Measurements from ENCODE around the gene IQGAP2. TPM values are rescaled to one million over a fixed set of nuclear protein-coding genes. Genes with fewer than 3 reads are reported as not detected.
"Not testable (repeated sequence)": the region's sequence is repeated elsewhere in the genome, so short reads cannot be mapped to it uniquely, and the experiment has no call there.

The IQGAP2 gene
- polyA plus RNA-seq, 2 donors, result 1.4 to 2.0 TPM

DNA sequence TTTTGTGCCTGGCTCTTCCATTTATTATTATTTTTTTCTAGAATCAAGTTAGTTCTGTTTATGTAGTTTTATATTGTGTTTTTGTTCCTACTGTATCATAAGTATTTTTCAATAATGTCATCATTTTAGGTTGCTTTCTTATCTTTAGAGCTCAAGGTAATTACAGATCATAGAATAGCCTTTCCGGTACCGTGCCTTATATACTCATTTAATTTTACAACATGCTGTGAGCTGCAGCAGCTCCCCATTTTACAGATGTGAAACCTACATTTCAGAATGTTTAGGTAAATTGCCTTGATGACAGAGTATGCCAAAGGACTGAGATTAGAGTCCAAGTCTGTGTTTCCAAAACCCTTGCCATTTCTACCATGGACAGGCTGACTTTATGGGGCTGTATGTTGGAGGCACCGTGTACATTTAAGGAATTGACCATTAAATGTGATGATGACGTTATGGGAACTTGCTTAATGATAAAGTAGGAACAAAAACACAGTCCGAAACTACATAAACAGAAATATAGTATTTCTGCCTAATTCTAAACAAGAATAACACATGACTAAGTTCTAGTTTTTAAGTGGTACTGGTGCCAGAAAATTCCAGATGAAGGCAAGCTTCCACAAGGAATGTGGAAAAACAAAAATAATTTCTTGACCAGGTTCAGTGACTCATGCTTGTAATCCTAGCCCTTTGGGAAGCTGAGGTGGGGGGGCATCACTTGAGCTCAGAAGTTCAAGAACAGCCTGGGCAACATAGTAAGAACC lies 97.7 kb downstream of the IQGAP2 start:
- WGBS, 2 donors, result 74 to 76% methylated on average over 5 of the region's 5 CpGs
- no peaks in the 10 kb centered on the region for H3K4me1 ChIP-seq (ENCODE audit: control insufficient read depth in 2 of 2, insufficient read depth in 2 of 2, low read length in 1 of 2)
- no peaks in the 10 kb centered on the region for H3K9me3 ChIP-seq (ENCODE audit: control insufficient read depth in 2 of 2, insufficient read depth in 1 of 2, low read depth in 1 of 2, low read length in 1 of 2)
- no peak overlapping the region for H3K4me3 ChIP-seq (ENCODE audit: low read depth in 1 of 2, low read length in 2 of 2)
- no peaks in the 10 kb centered on the region for H3K36me3 ChIP-seq (ENCODE audit: control insufficient read depth in 2 of 2, insufficient read depth in 2 of 2, low read length in 1 of 2)
- no peak overlapping the region for H3K27ac ChIP-seq (ENCODE audit: low read depth in 2 of 2, low read length in 1 of 2)
- H3K27me3 ChIP-seq (ENCODE audit: control insufficient read depth in 1 of 2, insufficient read depth in 2 of 2, low read length in 2 of 2), result no peaks in the 10 kb centered on the region

DNA sequence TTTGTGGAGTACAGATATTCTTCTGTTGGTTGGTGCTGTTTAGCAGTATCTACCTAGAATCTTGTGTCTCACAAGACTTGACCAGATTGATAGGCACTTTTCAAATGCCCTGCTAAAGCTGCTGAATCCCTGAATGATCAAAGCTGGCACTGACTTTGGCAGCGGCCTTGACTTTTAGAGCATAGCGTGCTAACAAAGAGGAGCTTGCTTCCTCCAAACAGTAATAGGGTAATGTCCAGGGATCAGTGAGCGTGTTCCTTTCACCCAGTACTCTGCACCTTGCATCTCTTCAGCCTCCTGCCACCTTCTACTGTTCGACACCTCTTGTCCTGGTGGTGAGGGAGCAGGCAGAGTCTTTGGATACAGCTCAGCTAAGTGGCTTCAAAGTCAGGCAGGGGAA lies 100.8 kb downstream of the IQGAP2 start:
- no peaks in the 10 kb centered on the region for H3K4me1 ChIP-seq (ENCODE audit: control insufficient read depth in 2 of 2, insufficient read depth in 2 of 2, low read length in 1 of 2)
- H3K9me3 ChIP-seq (ENCODE audit: control insufficient read depth in 2 of 2, insufficient read depth in 1 of 2, low read depth in 1 of 2, low read length in 1 of 2), result no peaks in the 10 kb centered on the region
- H3K27me3 ChIP-seq (ENCODE audit: control insufficient read depth in 1 of 2, insufficient read depth in 2 of 2, low read length in 2 of 2), result no peaks in the 10 kb centered on the region
- WGBS, 2 donors, result 84 to 96% methylated on average over 4 of the region's 4 CpGs
- H3K27ac ChIP-seq (ENCODE audit: low read depth in 2 of 2, low read length in 1 of 2), result no peak overlapping the region
- H3K36me3 ChIP-seq (ENCODE audit: control insufficient read depth in 2 of 2, insufficient read depth in 2 of 2, low read length in 1 of 2), result no peaks in the 10 kb centered on the region
- H3K4me3 ChIP-seq (ENCODE audit: low read depth in 1 of 2, low read length in 2 of 2), result no peak overlapping the region

DNA sequence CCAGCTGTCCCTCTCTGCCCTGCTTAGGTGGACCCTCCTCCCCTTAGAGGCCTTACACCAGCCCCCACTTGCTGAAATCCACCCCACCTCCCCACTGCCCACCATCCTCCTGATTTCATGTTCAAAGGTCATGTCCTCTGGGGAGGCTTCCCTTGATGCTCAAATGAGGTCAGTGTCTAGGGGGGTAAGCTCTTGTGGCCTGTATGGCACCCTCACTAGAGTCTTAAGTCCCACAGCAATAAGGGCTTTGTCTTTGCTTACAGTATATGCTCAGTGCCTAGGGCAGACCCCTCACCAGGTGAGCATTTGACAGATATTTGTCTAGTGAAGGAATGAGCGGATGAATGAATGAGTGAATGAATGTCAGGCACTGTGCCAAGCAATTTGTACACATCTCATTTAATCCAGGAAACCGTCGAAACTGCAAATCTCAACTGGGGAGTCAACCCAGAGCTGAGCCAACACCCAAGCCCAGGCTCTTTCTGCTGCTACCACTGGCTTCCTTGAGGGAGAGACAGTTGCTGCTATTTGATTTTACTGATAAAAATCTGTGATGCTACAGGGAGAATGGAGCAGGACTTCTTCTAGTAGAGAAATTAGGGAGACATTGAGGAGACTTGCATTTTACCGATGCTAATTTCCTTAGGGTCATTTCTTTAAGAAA lies 101.9 kb downstream of the IQGAP2 start:
- H3K4me3 ChIP-seq (ENCODE audit: low read depth in 1 of 2, low read length in 2 of 2), result no peak overlapping the region
- no peaks in the 10 kb centered on the region for H3K27me3 ChIP-seq (ENCODE audit: control insufficient read depth in 1 of 2, insufficient read depth in 2 of 2, low read length in 2 of 2)
- no peaks in the 10 kb centered on the region for H3K36me3 ChIP-seq (ENCODE audit: control insufficient read depth in 2 of 2, insufficient read depth in 2 of 2, low read length in 1 of 2)
- H3K4me1 ChIP-seq (ENCODE audit: control insufficient read depth in 2 of 2, insufficient read depth in 2 of 2, low read length in 1 of 2), result no peaks in the 10 kb centered on the region
- 73 to 77% methylated on average over 4 of the region's 4 CpGs for WGBS, 2 donors
- no peak overlapping the region for H3K27ac ChIP-seq (ENCODE audit: low read depth in 2 of 2, low read length in 1 of 2)
- H3K9me3 ChIP-seq (ENCODE audit: control insufficient read depth in 2 of 2, insufficient read depth in 1 of 2, low read depth in 1 of 2, low read length in 1 of 2), result no peaks in the 10 kb centered on the region

DNA sequence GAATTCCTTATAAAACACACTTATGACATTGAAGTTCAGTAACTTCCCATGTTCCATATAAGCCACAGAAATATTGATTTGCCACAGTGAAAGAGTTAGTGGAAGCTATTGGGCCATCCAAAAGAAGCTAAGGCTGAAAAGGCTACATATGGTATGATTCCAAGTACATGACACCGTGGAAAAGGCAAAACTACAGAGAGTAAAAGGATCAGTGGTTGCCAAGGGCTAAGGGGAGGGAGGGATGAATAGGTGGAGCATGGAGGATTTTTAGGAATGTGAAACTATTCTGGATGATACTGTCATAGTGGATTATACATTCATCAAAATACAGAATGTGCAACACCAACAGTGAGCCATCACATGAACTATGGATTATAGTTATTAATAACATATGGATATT lies 110.4 kb downstream of the IQGAP2 start:
- no peaks in the 10 kb centered on the region for H3K36me3 ChIP-seq (ENCODE audit: control insufficient read depth in 2 of 2, insufficient read depth in 2 of 2, low read length in 1 of 2)
- WGBS, 2 donors, result 29 to 53% methylated on average over 1 of the region's 1 CpG

DNA sequence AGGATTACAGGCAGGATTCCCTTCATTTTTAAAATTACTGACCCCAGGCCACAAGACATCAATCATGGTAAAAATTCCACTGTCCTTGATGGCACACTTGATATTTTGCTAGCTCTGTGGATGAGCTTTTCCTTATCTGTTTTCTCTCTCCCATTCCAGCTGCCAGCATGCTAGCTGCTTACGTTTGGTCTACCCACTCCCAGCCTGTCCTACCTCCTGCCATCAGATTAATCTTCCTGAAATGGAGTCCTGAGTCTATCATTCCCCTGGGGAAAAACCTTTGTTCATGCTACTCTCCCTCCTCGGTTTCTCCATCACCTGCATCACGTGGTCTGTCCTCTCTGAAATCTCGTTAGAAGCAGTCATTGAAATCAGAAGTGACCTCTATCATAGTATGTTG lies 111.2 kb downstream of the IQGAP2 start:
- 73 to 81% methylated on average over 4 of the region's 4 CpGs for WGBS, 2 donors

More for the DNA sequence above, 110.4 kb downstream of the IQGAP2 start:
- H3K9me3 ChIP-seq (ENCODE audit: control insufficient read depth in 2 of 2, insufficient read depth in 1 of 2, low read depth in 1 of 2, low read length in 1 of 2), result peaks cover 0 to 1% of the 10 kb centered on the region in 2 donors
- H3K4me3 ChIP-seq (ENCODE audit: low read depth in 1 of 2, low read length in 2 of 2), result no peak overlapping the region
- no peaks in the 10 kb centered on the region for H3K4me1 ChIP-seq (ENCODE audit: control insufficient read depth in 2 of 2, insufficient read depth in 2 of 2, low read length in 1 of 2)
- H3K27me3 ChIP-seq (ENCODE audit: control insufficient read depth in 1 of 2, insufficient read depth in 2 of 2, low read length in 2 of 2), result no peaks in the 10 kb centered on the region
- no peak overlapping the region for H3K27ac ChIP-seq (ENCODE audit: low read depth in 2 of 2, low read length in 1 of 2)

DNA sequence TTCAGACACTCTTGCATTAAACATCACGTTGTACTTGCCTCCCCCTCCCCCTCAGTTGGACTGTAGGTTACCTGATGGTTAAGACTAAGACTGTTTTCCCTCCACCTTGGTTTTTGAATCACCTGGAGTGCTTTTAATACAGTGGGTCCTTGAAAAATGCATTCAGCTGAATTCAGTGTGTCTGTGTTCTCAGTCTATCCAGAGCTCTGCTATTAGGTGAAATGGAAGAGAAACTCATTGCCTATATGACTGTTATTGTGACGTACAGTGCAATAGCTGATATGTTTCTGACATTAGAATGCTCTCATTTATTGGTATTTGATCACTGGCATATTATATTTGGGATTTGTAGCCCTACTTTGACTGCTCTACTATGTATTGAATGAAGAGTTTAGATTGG lies 111.6 kb downstream of the IQGAP2 start:
- Histone ChIP-seq H3K4me3 (ENCODE audit: low read depth in 1 of 2, low read length in 2 of 2) (no peak overlapping the region), H3K9me3 (ENCODE audit: control insufficient read depth in 2 of 2, insufficient read depth in 1 of 2, low read depth in 1 of 2, low read length in 1 of 2) (peaks cover 0 to 1% of the 10 kb centered on the region in 2 donors), H3K27ac (ENCODE audit: low read depth in 2 of 2, low read length in 1 of 2) (no peak overlapping the region), H3K4me1 (ENCODE audit: control insufficient read depth in 2 of 2, insufficient read depth in 2 of 2, low read length in 1 of 2) (no peaks in the 10 kb centered on the region), H3K36me3 (ENCODE audit: control insufficient read depth in 2 of 2, insufficient read depth in 2 of 2, low read length in 1 of 2) (no peaks in the 10 kb centered on the region), H3K27me3 (ENCODE audit: control insufficient read depth in 1 of 2, insufficient read depth in 2 of 2, low read length in 2 of 2) (no peaks in the 10 kb centered on the region)
- 71 to 74% methylated on average over 2 of the region's 2 CpGs for WGBS, 2 donors

More for the DNA sequence above, 111.2 kb downstream of the IQGAP2 start:
- H3K9me3 ChIP-seq (ENCODE audit: control insufficient read depth in 2 of 2, insufficient read depth in 1 of 2, low read depth in 1 of 2, low read length in 1 of 2), result peaks cover 0 to 1% of the 10 kb centered on the region in 2 donors
- no peak overlapping the region for H3K27ac ChIP-seq (ENCODE audit: low read depth in 2 of 2, low read length in 1 of 2)
- no peak overlapping the region for H3K4me3 ChIP-seq (ENCODE audit: low read depth in 1 of 2, low read length in 2 of 2)
- no peaks in the 10 kb centered on the region for H3K27me3 ChIP-seq (ENCODE audit: control insufficient read depth in 1 of 2, insufficient read depth in 2 of 2, low read length in 2 of 2)
- no peaks in the 10 kb centered on the region for H3K4me1 ChIP-seq (ENCODE audit: control insufficient read depth in 2 of 2, insufficient read depth in 2 of 2, low read length in 1 of 2)
- no peaks in the 10 kb centered on the region for H3K36me3 ChIP-seq (ENCODE audit: control insufficient read depth in 2 of 2, insufficient read depth in 2 of 2, low read length in 1 of 2)

DNA sequence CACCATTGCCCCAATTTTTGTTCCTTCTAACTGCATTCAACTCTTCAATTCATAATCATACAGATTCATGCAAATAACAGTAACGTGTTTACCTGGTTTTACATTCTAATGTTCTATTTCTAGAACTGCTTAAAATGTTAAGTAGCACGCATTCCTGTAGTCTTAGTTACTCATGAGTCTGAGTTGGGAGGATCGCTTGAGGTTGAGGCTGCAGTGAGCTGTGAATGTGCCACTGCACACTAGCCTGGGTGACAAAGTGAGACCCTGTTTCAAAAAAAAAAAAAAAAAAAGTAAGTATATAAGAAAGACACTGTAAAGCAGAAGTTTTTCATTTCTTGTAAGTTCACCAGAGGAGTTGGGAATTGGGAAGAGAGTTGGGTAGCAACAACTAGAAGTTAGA lies 114.2 kb downstream of the IQGAP2 start:
- no peaks in the 10 kb centered on the region for H3K36me3 ChIP-seq (ENCODE audit: control insufficient read depth in 2 of 2, insufficient read depth in 2 of 2, low read length in 1 of 2)
- no peaks in the 10 kb centered on the region for H3K4me1 ChIP-seq (ENCODE audit: control insufficient read depth in 2 of 2, insufficient read depth in 2 of 2, low read length in 1 of 2)
- peaks cover 0 to 1% of the 10 kb centered on the region in 2 donors for H3K9me3 ChIP-seq (ENCODE audit: control insufficient read depth in 2 of 2, insufficient read depth in 1 of 2, low read depth in 1 of 2, low read length in 1 of 2)
- H3K27ac ChIP-seq (ENCODE audit: low read depth in 2 of 2, low read length in 1 of 2), result no peak overlapping the region
- WGBS, 2 donors, result 95 to 96% methylated on average over 3 of the region's 3 CpGs
- no peaks in the 10 kb centered on the region for H3K27me3 ChIP-seq (ENCODE audit: control insufficient read depth in 1 of 2, insufficient read depth in 2 of 2, low read length in 2 of 2)
- H3K4me3 ChIP-seq (ENCODE audit: low read depth in 1 of 2, low read length in 2 of 2), result no peak overlapping the region

DNA sequence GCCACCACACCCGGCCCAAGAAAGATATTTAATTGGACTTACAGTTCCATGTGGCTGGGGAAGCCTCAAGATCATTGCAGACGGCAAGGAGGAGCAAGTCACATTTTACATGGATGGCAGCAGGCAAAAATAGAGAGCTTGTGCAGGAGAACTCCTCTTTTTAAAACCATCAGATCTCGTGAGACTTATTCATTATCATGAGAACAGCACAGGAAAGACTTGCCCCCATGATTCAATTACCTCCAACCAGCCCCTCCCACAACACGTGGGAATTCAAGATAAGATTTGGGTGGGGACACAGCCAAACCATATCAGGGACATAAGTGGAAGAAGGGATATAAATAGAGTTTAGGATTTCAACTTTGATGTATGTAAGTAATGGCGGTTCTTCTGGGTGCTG lies 115.2 kb downstream of the IQGAP2 start:
- not testable (repeated sequence) for H3K27ac ChIP-seq (ENCODE audit: low read depth in 2 of 2, low read length in 1 of 2); H3K4me1 ChIP-seq (ENCODE audit: control insufficient read depth in 2 of 2, insufficient read depth in 2 of 2, low read length in 1 of 2); H3K27me3 ChIP-seq (ENCODE audit: control insufficient read depth in 1 of 2, insufficient read depth in 2 of 2, low read length in 2 of 2); H3K4me3 ChIP-seq (ENCODE audit: low read depth in 1 of 2, low read length in 2 of 2); H3K9me3 ChIP-seq (ENCODE audit: control insufficient read depth in 2 of 2, insufficient read depth in 1 of 2, low read depth in 1 of 2, low read length in 1 of 2); H3K36me3 ChIP-seq (ENCODE audit: control insufficient read depth in 2 of 2, insufficient read depth in 2 of 2, low read length in 1 of 2)
- 79 to 92% methylated on average over 5 of the region's 5 CpGs for WGBS, 2 donors

DNA sequence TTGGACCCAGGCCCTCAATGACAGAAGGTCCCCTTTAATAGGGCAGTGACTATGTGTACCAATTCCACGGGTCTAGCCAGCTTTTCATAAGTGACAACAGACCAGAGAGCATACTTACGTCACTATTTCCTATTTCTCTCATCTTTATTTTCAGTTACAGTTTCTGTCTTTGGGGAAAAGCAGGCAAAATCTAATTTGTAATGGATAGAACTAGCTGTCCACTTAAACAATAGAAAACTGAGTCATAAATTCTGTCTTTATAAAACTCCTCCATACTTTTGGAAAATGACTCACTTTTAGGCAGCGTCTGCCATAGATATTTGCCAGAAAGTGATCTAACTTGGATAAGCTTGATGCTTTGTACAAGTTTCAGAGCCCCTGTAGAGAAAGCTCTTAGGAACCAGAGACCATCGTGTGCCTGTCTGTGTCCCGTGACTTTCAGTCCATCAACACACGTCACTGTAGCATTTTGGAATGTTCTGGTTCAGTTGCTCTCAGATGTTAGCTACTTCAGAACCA lies 118.2 kb downstream of the IQGAP2 start:
- Histone ChIP-seq H3K4me1 (ENCODE audit: control insufficient read depth in 2 of 2, insufficient read depth in 2 of 2, low read length in 1 of 2) (no peaks in the 10 kb centered on the region), H3K9me3 (ENCODE audit: control insufficient read depth in 2 of 2, insufficient read depth in 1 of 2, low read depth in 1 of 2, low read length in 1 of 2) (peaks cover 0 to 1% of the 10 kb centered on the region in 2 donors), H3K4me3 (ENCODE audit: low read depth in 1 of 2, low read length in 2 of 2) (no peak overlapping the region), H3K27me3 (ENCODE audit: control insufficient read depth in 1 of 2, insufficient read depth in 2 of 2, low read length in 2 of 2) (no peaks in the 10 kb centered on the region), H3K36me3 (ENCODE audit: control insufficient read depth in 2 of 2, insufficient read depth in 2 of 2, low read length in 1 of 2) (no peaks in the 10 kb centered on the region), H3K27ac (ENCODE audit: low read depth in 2 of 2, low read length in 1 of 2) (no peak overlapping the region)
- WGBS, 2 donors, result 23 to 33% methylated on average over 6 of the region's 6 CpGs

Measured in esophagus (tissue), 2 donors.